ENCODE data around the gene CLPSL1. TPM values are rescaled to one million over a fixed set of nuclear protein-coding genes. Genes with fewer than 3 reads are reported as not detected.

Gene CLPSL1
- total RNA-seq, 2 experiments from 2014 or later = not detected

DNA sequence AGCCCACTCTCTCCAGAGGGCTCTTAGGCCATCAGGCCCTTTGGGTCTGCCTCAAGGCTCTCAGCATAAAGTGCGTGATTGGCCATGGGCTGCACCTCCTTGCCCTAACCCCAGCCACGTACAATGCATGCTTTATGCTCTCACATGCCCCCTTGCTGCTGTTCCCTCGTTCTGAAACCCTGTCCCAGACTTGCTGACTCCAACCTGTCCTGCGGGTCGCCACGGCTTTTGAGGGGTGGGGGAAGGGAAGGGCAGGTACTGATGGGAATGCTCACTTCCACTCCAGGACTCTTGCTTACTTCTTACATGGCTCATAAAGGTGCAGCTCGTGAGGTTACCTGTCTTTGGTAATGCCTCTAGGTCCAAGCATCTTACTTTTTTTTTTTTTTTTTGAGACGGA, 38.0 kb upstream of the CLPSL1 start:
- DNase-seq = no peak
- H3K4me1 Mint-ChIP-seq (ENCODE audit: low read depth) = no peaks in the 10 kb centered on the region
- no peak overlapping the region for H3K4me3 Mint-ChIP-seq
- CTCF ChIA-PET = interaction anchor here (0.7 to 1.1 kb wide), 3 partner anchors 33 to 220 kb away, joined by 3 to 6 read pairs (median 4); no protein-coding TSS in a partner anchor
- no peak overlapping the region for H3K27ac Mint-ChIP-seq
- H3K36me3 Mint-ChIP-seq (ENCODE audit: low read depth) = no peaks in the 10 kb centered on the region
- H3K9me3 Mint-ChIP-seq = peaks cover 3% of the 10 kb centered on the region
- no peaks in the 10 kb centered on the region for H3K27me3 Mint-ChIP-seq (ENCODE audit: low read depth)
- intact Hi-C loops (cut with micrococcal nuclease) = no loop called here

DNA sequence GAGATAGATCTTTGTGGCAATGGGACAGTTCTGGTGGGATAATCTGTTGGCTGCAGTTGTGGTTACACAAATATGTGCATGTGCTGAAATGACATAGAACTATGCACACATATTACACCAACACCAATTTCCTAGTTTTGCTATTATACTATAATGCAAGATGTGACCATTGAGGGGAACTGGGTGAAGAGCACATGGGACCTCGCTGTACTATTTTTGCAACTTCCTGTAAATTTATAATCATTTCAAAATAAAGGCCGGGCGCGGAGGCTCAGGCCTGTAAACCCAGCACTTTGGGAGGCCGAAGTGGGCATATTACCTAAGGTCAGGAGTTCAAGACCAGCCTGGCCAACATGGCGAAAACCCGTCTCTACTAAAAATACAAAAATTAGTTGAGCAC, 35.3 kb upstream of the CLPSL1 start:
- CTCF ChIA-PET = no interaction called here
- DNase-seq = no peak
- Mint-ChIP-seq H3K36me3 (ENCODE audit: low read depth) (no peaks in the 10 kb centered on the region), H3K9me3 (peaks cover 5% of the 10 kb centered on the region), H3K4me3 (no peak overlapping the region), H3K27me3 (ENCODE audit: low read depth) (no peaks in the 10 kb centered on the region), H3K4me1 (ENCODE audit: low read depth) (no peaks in the 10 kb centered on the region), H3K27ac (no peak overlapping the region)
- intact Hi-C loops (cut with micrococcal nuclease) = no loop called here

DNA sequence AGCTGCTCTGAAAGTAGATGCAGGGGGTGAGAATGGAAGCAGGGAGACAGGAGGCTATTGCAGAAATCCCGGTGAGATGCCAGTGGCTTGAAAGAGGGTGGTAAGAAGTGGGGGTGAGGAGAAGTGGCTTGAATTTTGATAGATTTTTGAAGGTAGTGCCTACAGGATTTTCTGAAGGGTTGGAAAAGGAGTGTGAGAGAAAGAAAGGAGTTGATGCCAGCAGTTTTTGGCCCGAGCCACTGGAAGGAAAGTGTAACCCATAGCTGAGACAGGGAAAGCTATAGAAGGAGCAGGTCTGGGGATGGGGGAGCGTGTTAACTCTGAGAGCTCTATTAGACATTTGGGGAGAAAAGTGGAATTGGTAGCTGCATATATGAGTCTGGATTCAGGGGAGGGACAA, 34.3 kb upstream of the CLPSL1 start:
- CTCF ChIA-PET = interaction anchor here (1.0 to 1.1 kb wide), 2 partner anchors 9 to 195 kb away, joined by 3 to 4 read pairs; partner anchors contain the start of gene ARMC12

DNA sequence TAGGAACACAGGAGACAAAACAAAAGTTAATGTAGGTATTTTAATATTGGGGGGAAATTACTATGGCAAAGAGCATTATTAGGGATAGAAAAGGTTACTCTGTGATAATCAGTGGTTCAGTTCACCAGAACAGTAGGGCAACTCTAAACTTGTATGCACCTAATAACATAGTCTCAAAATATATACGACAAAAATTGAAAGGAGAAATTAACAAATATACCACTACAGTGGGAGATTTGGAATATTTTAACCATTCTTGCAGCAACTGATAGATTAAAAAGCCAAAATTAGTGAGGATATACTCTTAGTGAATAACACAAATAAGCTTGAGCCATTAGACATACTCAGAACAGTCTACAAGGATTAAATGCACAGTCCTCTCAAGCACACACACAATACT, 32.9 kb upstream of the CLPSL1 start:
- no peaks in the 10 kb centered on the region for H3K27me3 Mint-ChIP-seq (ENCODE audit: low read depth)
- peaks cover 14% of the 10 kb centered on the region for H3K4me1 Mint-ChIP-seq (ENCODE audit: low read depth)
- CTCF ChIA-PET = no interaction called here
- peaks cover 5% of the 10 kb centered on the region for H3K9me3 Mint-ChIP-seq
- no peak for DNase-seq
- intact Hi-C loops (cut with micrococcal nuclease) = no loop called here
- H3K36me3 Mint-ChIP-seq (ENCODE audit: low read depth) = no peaks in the 10 kb centered on the region
- no peak overlapping the region for H3K4me3 Mint-ChIP-seq
- H3K27ac Mint-ChIP-seq = no peak overlapping the region

More for the DNA sequence above, 34.3 kb upstream of the CLPSL1 start:
- Mint-ChIP-seq H3K27me3 (ENCODE audit: low read depth) (no peaks in the 10 kb centered on the region), H3K36me3 (ENCODE audit: low read depth) (no peaks in the 10 kb centered on the region), H3K4me1 (ENCODE audit: low read depth) (peaks cover 8% of the 10 kb centered on the region), H3K9me3 (peaks cover 5% of the 10 kb centered on the region), H3K27ac (no peak overlapping the region), H3K4me3 (no peak overlapping the region)
- intact Hi-C loops (cut with micrococcal nuclease) = no loop called here
- DNase-seq = no peak

DNA sequence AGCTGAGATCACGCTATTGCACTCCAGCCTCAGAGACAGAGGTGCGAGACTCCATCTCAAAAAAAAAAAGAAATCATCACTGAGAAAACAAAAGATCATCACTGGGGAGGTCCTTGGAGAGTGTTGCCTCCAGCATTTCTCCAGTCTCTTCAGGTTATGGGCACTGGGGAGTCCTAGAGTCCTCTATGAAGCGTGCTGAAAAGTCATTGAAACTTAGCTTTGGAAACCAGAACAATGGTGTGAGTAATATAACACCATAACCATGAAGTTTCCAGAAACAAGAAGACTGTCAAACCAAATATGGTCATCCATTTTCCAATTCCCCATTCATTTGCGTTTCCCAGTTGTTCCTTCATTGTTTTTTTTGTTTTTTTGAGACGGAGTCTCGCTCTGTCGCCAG, 30.3 kb upstream of the CLPSL1 start:
- H3K27ac Mint-ChIP-seq = no peak overlapping the region
- intact Hi-C loops (cut with micrococcal nuclease) = loop anchor here (5.0 kb wide), 1 partner anchor 228 kb away; no protein-coding TSS in a partner anchor
- H3K4me1 Mint-ChIP-seq (ENCODE audit: low read depth) = peaks cover 14% of the 10 kb centered on the region
- H3K36me3 Mint-ChIP-seq (ENCODE audit: low read depth) = no peaks in the 10 kb centered on the region
- no peak for DNase-seq
- H3K27me3 Mint-ChIP-seq (ENCODE audit: low read depth) = no peaks in the 10 kb centered on the region
- H3K4me3 Mint-ChIP-seq = no peak overlapping the region
- CTCF ChIA-PET = interaction anchor here (0.8 to 1.6 kb wide), 2 partner anchors 166 to 227 kb away, joined by 4 to 6 read pairs; no protein-coding TSS in a partner anchor
- peaks cover 5% of the 10 kb centered on the region for H3K9me3 Mint-ChIP-seq

DNA sequence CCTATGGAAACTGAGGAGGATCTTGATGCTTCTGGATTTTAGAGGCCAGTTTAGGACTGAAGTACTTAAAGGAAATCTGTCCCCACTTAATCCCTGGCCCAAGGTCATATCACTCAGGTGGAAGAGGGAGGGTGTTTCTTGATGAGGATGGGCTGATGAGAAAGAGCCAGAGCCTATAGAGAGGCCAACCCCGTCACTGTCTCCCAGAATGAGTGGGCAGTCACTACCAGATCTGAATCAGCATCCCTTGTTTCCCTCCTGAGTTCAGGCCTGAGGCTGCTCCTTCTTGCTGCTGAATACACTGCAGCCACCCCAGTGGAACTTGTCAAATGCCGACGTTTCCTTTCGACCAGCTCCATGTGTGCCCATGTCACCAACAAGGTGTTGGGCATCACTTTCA, 29.2 kb upstream of the CLPSL1 start:
- Mint-ChIP-seq H3K4me3 (no peak overlapping the region), H3K27ac (no peak overlapping the region), H3K9me3 (peaks cover 5% of the 10 kb centered on the region), H3K36me3 (ENCODE audit: low read depth) (no peaks in the 10 kb centered on the region), H3K4me1 (ENCODE audit: low read depth) (peaks cover 14% of the 10 kb centered on the region), H3K27me3 (ENCODE audit: low read depth) (no peaks in the 10 kb centered on the region)
- intact Hi-C loops (cut with micrococcal nuclease) = loop anchor here (5.0 kb wide), 1 partner anchor 229 kb away; no protein-coding TSS in a partner anchor
- peak; percentile 66 for DNase-seq
- CTCF ChIA-PET = no interaction called here

DNA sequence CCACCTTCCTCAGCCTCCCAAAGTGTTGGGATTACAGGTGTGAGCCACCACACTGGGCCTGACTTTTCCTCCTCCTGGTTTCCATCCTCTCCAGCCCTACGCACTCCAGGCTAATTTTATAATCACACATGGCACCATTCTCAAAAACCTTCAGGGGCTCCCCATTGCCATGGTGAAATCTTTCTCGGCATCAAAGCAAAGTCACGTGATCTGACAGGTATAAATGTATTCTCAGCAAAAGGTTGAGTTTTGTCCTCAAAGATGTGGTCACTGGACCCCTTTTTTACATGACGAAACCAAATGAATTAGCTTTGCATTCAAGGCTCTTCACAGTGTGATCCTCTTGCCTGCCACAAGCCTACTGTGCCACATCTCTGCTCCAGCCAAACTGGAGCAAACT, 28.5 kb upstream of the CLPSL1 start:
- intact Hi-C loops (cut with micrococcal nuclease) = loop anchor here (5.0 kb wide), 1 partner anchor 230 kb away; no protein-coding TSS in a partner anchor
- CTCF ChIA-PET = no interaction called here
- Mint-ChIP-seq H3K27ac (no peak overlapping the region), H3K9me3 (peaks cover 5% of the 10 kb centered on the region), H3K27me3 (ENCODE audit: low read depth) (no peaks in the 10 kb centered on the region), H3K4me1 (ENCODE audit: low read depth) (peaks cover 14% of the 10 kb centered on the region), H3K36me3 (ENCODE audit: low read depth) (no peaks in the 10 kb centered on the region), H3K4me3 (no peak overlapping the region)
- no peak for DNase-seq

DNA sequence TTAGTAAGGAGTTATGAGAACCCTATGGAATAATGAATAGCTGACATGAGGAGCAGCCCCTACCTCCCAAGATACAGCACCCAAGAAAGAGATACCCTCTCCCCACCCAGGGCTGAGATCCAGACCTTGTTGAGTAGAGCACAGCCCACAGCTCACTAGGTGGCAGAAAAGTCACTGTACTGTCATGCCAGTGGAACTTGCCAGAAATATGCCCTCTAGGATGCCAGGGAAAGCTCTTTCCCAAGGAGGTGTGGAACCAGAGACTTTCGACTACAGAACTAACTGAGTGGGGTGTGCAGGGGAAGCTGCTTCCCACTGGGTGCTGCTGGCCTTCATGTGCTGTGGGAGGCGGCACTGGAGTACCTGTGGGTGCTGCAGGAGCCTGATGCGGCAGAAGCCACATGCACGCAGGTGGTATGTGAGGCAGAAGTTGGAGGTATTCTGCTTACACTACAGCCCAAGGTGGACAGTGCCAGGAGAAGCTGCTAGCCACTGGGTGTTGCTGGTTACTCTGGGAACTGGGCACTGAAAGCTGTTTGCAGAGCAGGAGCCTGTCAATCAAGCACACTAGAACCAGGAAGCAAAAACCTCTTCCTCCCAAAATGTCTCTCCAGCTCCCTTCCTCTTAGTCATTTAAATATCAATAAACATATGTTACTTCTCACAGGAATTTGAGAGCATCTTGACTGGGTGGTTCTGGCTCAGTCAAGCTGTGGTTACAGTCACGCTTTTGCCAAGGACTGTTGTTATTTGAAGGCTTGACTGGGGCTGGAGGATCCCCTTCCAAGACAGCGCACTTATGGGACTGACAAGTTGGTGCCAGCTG, 26.2 kb upstream of the CLPSL1 start:
- Mint-ChIP-seq H3K36me3 (ENCODE audit: low read depth) (no peaks in the 10 kb centered on the region), H3K9me3 (no peaks in the 10 kb centered on the region), H3K27me3 (ENCODE audit: low read depth) (peaks cover 8% of the 10 kb centered on the region), H3K27ac (no peak overlapping the region), H3K4me3 (no peak overlapping the region), H3K4me1 (ENCODE audit: low read depth) (peaks cover 16% of the 10 kb centered on the region)
- no peak for DNase-seq
- intact Hi-C loops (cut with micrococcal nuclease) = loop anchor here (5.0 kb wide), 2 partner anchors 203 to 232 kb away; no protein-coding TSS in a partner anchor
- CTCF ChIA-PET = interaction anchor here (0.6 to 1.1 kb wide), 2 partner anchors 17 to 499 kb away, joined by 3 to 5 read pairs; no protein-coding TSS in a partner anchor

DNA sequence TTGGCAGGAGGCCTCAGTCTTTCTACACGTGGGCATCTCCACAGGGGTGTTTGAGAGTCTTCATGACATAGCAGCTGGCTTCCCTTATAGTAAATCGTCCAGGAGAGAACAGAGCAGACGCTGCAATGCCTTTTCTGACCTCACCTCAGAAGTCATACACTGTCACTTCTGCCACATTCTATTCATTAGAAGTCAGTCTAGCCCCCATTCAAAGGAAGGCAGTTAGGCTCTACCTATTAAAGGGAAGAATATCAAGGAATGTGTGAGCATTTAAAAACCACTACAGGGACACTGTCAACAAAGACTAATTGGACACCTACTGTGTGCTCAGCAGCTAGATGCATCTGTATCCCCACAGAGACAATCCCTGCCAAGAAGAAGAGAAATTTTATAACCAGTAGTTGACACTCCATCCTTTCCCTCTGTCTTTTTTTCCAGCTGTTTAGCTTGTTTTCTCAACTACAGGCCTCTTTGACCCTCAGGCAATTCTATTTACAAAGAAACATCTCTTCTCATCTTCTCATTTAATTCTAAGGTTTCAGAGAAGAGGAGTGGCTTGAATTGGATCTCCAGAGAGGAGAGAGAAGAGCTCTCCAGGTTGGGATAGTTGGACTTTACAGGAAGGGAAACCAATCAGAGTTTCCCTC, 25.4 kb upstream of the CLPSL1 start:
- Mint-ChIP-seq H3K36me3 (ENCODE audit: low read depth) (no peaks in the 10 kb centered on the region), H3K27ac (no peak overlapping the region), H3K27me3 (ENCODE audit: low read depth) (peaks cover 13% of the 10 kb centered on the region), H3K4me3 (no peak overlapping the region), H3K9me3 (no peaks in the 10 kb centered on the region), H3K4me1 (ENCODE audit: low read depth) (peaks cover 16% of the 10 kb centered on the region)
- intact Hi-C loops (cut with micrococcal nuclease) = loop anchor here (5.0 kb wide), 1 partner anchor 202 kb away; no protein-coding TSS in a partner anchor
- CTCF ChIA-PET = interaction anchor here (0.5 kb wide), 1 partner anchor 213 kb away, joined by 3 read pairs; no protein-coding TSS in a partner anchor
- no peak for DNase-seq

DNA sequence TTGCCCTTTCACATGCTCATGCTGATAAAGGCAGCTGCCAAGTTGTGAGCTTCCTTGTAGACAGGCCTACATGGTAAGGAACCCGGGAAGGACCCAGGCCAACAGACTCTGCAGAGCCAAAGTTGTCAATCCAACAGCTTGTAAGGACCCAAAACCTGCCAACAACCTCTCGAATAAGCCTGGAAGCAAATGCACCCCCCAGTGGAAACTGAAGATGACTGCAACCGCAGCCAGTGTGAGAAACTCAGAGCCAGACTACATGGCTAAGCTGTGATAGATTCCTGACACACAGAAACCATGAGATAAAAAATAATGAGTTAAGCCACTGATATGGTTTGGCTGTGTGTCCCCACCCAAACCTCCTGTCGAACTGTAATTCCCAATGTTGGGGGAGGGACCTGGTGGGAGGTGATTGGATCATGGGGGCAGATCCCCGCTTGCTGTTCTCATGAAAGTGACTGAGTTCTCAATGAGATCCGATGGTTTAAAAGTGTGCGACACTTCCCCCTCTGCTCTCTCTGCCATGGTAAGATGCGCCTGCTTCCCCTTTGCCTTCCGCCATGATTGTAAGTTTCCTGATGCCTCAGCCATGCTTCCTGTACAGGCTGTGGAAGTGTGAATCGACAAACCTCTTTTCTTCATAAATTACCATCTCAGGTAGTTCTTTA, 23.2 kb upstream of the CLPSL1 start:
- no peaks in the 10 kb centered on the region for H3K9me3 Mint-ChIP-seq
- no peak overlapping the region for H3K27ac Mint-ChIP-seq
- peaks cover 2% of the 10 kb centered on the region for H3K4me1 Mint-ChIP-seq (ENCODE audit: low read depth)
- intact Hi-C loops (cut with micrococcal nuclease) = loop anchor here (5.0 kb wide), 1 partner anchor 200 kb away; no protein-coding TSS in a partner anchor
- H3K36me3 Mint-ChIP-seq (ENCODE audit: low read depth) = no peaks in the 10 kb centered on the region
- peaks cover 25% of the 10 kb centered on the region for H3K27me3 Mint-ChIP-seq (ENCODE audit: low read depth)
- H3K4me3 Mint-ChIP-seq = no peak overlapping the region
- CTCF ChIA-PET = interaction anchor here (1.0 kb wide), 2 partner anchors 205 to 235 kb away, joined by 3 read pairs; no protein-coding TSS in a partner anchor
- peak; percentile 31 for DNase-seq

DNA sequence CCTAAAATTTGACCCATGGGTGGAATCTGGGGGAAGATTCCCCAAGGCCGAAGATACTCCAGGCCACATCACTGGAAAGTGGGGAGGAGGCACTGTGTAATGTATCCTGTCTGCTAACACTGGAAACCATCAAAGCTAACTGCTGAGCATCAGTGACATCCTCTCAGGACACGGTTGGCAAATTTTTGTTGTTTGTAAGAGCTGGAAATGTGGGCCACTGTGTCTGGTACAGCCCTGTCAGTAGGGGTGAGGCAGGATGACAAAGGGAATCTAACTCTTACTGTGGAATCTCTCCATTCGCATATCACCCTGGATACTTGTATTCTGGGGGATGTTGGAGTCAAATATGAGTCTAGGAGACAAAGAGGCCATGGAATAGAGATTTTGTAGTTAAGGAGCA, 21.4 kb upstream of the CLPSL1 start:
- CTCF ChIA-PET = interaction anchor here (1.2 to 1.5 kb wide), 2 partner anchors 22 to 207 kb away, joined by 3 to 4 read pairs; partner anchors contain the start of gene ARMC12
- Mint-ChIP-seq H3K27me3 (ENCODE audit: low read depth) (peaks cover 44% of the 10 kb centered on the region), H3K36me3 (ENCODE audit: low read depth) (no peaks in the 10 kb centered on the region), H3K4me1 (ENCODE audit: low read depth) (peaks cover 2% of the 10 kb centered on the region), H3K4me3 (no peak overlapping the region), H3K9me3 (no peaks in the 10 kb centered on the region), H3K27ac (no peak overlapping the region)
- DNase-seq = no peak
- intact Hi-C loops (cut with micrococcal nuclease) = loop anchor here (5.0 kb wide), 1 partner anchor 198 kb away; no protein-coding TSS in a partner anchor

DNA sequence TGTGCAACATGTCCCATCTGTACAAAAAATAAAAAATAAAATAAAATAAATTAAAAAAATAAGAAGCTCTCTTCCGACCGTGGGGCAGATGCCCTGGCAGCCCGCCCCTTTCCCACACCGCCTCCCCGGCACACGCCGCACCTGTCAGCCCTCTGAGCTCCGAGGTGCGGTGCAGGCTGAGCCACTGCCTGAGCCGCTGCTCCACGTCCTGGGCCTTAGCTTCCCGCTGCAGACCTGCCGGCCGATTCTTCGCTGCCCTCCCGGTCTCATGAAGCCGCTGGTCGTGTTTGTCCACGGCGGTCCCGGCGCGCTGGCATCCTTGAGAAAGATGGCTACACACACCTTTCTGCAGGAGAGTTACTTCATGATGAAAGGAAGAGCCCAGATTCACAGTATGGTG, 15.1 kb upstream of the CLPSL1 start:
- intact Hi-C loops (cut with micrococcal nuclease) = no loop called here
- Mint-ChIP-seq H3K27me3 (ENCODE audit: low read depth) (peaks cover 33% of the 10 kb centered on the region), H3K9me3 (no peaks in the 10 kb centered on the region), H3K36me3 (ENCODE audit: low read depth) (no peaks in the 10 kb centered on the region), H3K27ac (no peak overlapping the region), H3K4me3 (no peak overlapping the region), H3K4me1 (ENCODE audit: low read depth) (no peaks in the 10 kb centered on the region)
- no peak for DNase-seq
- CTCF ChIA-PET = no interaction called here
